NCI-H526 (cell line): ENCODE results near the gene KIAA1549.

Source experiments
- DNase-seq, 2 experiments: peaks; one replicate each; lab custom pipeline; 2025; lab: John Stamatoyannopoulos, UW

KIAA1549 gene

GRCh38 chr7:138975343-138976104 is 5.7 kb downstream of the KIAA1549 start:
- peak; percentile 59 to 61 for DNase-seq

DNA sequence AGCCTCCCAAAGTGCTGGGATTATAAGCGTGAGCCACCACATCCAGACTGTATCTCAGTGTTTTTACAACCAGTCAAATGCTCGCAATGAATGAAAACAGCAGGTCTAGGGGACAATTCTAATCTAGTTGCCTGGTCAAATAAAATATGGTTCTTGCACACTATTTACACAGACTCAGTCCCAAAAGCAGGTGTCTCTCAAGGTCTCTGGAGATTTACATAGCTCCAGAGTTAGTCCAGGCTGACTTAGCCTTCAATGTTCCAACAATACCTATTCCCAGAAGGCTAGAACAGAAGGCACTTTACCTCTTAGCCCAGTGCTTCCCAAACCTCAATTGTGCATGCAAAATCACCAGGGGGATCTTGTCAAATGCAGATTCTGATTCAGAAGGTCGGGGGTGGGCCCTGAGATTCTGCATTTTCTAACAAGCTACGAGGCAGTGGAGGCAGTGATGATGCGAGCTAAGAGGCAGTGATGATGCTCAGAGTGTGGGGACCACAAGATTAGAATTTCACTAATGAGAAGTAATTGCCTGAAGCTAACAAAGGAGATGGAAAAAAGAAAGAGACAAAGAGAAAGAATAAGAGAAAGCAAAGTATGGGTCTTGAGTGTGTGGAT is 6.4 kb downstream of the KIAA1549 start:
- peak in 1 of 2 experiments; percentile 20 for DNase-seq

GRCh38 chr7:138974103-138974502 is 7.1 kb downstream of the KIAA1549 start:
- no peak for DNase-seq

- no peak for DNase-seq
Measured at GRCh38 chr7:138970952-138971351, 10.2 kb downstream of the KIAA1549 start.

- DNase-seq = no peak
Measured at GRCh38 chr7:138970446-138970845, 10.7 kb downstream of the KIAA1549 start.

GRCh38 chr7:138967159-138967558 is 14.0 kb downstream of the KIAA1549 start:
- no peak for DNase-seq

DNA sequence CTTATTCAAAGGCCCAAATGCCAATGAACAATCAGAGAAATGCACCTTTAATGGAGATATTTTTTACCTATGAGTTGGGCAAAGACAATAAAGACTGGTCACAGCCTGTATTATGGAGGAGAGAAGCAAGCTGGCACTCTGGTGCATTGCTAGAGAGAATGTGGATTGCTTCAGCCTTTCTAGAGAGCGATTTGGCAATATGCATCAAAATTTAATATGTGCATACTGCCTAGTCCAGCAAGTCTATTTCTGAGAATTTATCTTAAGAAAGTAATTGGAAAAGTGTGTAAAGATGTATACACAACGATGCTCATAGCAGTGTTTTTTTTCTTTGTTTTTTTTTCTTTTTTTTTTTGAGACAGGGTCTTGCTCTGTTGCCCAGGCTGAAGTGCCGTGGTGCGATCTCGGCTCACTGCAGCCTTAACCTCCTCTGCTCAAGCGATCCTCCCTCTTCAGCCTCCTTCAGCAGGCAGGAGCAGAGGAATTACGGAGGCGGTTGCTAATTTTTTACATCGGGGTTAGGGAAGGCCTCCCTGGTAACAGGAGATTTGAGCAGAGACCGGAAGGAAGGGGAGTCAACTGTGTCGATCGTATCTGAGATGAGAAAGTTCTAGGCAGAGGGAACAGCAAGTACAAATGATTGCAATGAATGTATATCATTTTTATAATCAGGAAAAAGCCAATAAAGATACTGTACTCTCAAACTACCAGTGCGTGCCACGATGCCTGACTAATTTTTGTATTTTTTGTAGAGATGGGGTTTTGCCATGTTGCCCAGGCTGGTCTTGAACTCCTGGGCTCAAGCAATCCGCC is 16.4 kb downstream of the KIAA1549 start:
- DNase-seq = no peak

GRCh38 chr7:138963675-138964074 is 17.5 kb downstream of the KIAA1549 start:
- DNase-seq = no peak

DNA sequence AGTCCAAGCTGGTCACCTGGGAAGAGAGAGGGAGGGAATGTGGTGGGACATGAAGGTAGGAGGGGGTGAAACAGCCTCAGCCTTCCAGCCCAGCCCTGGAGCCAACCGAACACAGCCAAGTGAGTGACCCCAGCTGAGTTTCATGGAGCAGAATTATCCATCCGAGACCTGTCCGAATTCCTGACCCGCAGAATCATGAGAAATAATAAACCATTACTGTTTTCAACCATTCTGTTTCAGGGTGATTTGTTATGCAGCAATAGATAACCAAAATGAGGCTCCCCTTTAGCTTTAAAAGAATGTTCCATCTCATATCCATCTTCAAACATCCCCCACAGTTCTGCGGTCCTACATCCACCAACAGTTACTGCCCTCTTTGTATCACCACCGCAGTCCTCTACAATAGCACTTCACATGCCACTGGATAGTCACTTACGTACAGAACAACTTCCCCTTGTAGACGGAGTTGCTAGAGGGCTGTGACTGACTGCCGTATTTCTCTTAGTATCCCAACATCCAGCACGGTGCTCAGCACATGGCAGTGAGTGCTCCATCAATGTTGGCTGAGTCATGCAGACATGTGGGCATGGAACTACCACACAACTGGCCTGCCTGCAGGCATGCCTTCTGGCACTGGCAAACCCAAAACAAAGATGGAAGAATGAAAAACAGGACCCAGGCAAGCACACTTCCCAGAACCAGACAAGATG is 18.5 kb downstream of the KIAA1549 start:
- DNase-seq = no peak

GRCh38 chr7:138961159-138961558 is 20.0 kb downstream of the KIAA1549 start:
- DNase-seq = no peak

DNA sequence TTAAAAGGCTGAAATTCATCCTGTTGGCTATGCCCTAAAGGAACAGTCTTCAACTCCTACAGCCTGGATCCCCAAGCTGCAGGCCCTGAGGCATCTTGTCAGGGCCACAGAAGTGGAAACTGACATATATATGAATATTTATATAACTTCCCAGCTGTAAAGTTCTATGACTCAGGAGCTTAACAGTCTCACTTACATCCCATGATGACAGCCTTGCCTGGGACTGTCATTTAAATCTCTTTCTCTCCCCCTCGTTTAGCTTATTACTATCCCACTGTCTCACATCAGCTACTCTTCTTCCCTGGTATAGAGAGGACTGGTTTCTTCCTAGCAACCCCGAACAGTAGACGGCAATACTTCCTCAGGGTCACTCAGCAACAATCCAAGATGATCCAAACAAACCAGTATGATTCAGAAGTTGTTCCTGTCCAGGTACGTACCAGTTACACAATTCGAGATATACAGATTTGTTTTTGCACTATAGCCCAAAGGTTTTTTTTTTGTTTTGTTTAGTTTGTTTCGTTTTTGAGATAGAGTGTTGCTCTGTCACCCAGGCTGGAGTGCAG is 22.7 kb downstream of the KIAA1549 start:
- no peak for DNase-seq

- DNase-seq = no peak
Measured at GRCh38 chr7:138957753-138958390, 23.3 kb downstream of the KIAA1549 start.

DNA sequence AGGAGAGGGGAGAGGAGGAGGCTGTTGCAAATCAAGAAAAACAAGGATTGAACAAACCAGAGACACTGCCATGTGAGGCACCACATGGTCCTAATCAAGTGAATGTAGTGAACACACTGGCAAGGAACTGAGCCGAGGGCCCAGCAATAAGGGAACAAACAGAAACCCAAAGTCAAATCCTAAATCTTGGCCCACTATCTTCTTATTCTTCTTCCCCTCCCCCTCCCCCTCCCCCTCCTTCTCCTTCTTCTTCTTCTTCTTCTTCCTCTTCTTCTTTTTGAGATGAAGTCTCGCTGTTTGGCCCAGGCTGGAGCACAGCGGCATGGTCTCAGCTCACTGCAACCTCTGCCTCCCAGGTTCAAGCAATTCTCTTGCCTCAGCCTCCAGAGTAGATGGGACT is 24.0 kb downstream of the KIAA1549 start:
- no peak for DNase-seq

- DNase-seq = no peak
Measured at GRCh38 chr7:138954545-138955475, 26.4 kb downstream of the KIAA1549 start.

DNA sequence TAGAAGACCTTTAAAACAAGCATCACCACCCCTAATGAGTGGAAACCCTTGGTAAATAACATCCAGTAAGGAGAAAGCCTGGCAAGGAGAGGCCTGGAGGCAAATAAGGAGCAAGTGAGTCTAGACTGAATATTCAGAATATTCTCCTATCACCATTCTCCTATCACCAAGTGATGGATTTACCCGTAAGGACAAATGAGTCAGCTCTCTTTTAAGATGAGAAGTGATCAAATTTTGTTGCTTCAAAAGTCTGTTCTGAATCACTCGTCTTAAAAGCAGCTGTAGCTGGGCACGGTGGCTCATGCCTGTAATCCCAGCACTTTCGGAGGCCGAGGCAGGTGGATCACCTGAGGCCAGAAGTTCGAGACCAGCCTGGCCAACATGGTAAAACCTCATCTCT is 28.4 kb downstream of the KIAA1549 start:
- DNase-seq = no peak

DNA sequence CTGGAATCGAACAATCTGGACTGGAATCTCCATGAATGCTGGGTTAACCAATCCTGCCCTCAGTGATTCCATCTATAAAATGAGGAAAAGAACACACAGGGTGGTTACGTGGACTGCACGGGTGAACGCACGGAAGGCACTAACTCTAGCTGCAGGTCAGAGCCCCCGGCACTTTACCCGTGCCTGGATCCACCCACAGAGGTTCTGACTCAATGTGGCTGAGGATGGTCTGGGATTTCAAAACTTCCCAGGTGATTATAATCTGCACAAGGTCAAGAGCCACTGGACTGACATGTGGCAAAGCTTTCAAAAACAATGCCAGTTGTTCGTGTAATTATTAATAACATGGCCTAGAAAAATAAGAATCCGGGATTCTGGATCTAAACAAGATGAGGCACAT is 29.2 kb downstream of the KIAA1549 start:
- no peak for DNase-seq

- DNase-seq = no peak
Measured at GRCh38 chr7:138949421-138950088, 31.6 kb downstream of the KIAA1549 start.

DNA sequence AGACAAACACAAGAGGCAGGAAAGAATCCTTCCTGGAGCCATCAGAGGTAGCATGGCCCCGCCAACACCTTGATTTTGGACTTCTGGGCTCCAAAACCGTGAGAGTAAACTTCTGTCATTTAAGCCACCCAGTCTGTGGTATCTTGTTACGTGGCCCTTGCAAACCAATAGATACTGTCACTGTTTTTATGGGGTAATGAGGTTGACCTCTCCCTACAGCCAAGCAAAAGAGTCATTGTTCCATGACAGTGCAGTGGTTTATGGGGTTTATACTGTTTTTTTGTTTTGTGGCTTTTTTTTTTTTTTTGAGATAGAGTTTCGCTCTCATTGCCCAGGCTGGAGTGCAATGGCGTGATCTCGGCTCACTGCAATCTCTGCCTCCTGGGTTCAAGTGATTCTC is 32.8 kb downstream of the KIAA1549 start:
- DNase-seq = no peak

DNA sequence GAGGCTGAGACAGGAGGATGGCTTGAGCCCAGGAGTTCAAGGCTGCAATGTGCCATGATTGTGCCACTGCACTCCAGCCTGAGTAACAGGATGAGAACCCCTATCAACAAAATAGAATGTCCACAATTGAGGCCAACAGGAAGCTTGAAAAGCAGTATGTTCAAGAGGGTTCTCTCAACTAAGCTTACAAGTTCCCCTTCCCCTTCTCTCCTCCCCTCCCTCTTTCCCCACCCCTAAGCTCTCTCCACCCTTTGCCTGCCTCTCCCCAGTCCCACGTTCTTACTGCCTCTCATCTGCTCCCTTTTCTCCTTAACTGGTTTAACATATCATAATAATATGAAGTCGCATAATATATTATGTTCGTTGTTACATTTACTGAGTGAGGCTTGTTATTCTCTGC is 35.4 kb downstream of the KIAA1549 start:
- no peak for DNase-seq

- DNase-seq = no peak
Measured at GRCh38 chr7:138945154-138945553, 36.0 kb downstream of the KIAA1549 start.
